Glomerular visceral epithelial cell (primary cell): ENCODE data around the gene ANO2.
A peak's percentile ranks its signal among the peaks of the same experiment; 100 is the strongest.

Experiments used
- DNase-seq: peaks from one replicate; pipeline ENCODE4 v3.0.0-alpha.2; 2016; ENCODE audit errors: extremely low spot score

Gene ANO2

DNA sequence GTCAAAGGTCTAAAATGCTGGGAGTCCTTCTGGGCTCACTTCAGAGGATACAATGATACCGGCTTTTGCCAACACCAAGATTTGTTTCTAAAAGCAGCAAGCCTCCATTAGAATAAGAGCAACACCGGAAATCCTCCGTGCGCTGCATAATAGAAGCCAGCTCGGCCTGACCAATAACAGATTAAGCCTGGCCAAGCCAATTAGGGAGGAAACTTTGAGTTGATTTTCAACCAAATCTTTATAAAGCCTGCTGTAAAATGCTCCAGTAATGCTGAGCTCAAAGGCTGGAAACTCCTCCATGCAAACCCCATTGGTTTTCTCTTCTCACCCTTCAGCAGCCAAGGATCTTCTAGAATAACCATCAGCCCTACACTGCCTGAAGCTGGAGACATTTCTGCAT is 363.0 kb downstream of the ANO2 start:
- DNase-seq, result no peak

- no peak for DNase-seq
Observed at GRCh38 chr12:5581616-5582015, 363.4 kb downstream of the ANO2 start.

DNA sequence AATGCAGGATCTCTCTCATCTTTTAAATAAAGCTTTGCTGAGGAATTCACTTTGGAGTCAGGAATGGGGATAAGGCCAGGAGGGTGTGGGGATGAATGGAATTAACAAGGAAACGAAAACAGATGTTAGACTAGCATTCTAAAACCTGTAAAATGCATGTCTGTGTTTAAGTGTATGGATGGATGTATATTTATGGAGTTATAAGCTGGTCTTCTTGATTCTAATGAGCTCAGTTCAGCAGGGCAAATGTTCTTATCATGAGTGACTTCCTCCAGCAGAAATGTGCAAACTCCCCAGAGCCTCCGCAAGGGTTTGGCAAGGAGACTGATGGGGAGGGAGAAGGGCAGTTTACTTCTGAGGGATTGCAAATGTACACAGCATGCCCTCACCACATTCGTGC is 364.0 kb downstream of the ANO2 start:
- DNase-seq, result no peak

DNA sequence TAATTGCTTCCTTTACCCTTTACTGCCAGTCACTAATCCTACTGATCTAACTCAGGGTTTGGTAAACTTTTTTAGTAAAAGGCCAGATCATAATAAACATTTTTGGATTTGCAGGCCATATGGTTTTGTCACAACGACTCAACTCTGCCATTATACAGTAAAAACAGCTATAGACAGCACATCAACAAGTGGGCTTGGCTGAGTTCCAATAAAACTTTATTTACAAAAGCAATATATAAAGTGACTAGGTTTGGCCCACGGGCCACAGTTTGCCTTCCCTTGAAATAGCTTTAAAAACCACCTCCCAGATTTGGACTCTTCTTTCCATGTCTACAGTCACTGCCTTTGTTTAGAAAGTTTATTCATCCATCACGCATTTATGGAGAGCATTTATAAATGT is 366.3 kb downstream of the ANO2 start:
- DNase-seq, result no peak

GRCh38 chr12:5577741-5578140 is 367.3 kb downstream of the ANO2 start:
- DNase-seq, result no peak

DNA sequence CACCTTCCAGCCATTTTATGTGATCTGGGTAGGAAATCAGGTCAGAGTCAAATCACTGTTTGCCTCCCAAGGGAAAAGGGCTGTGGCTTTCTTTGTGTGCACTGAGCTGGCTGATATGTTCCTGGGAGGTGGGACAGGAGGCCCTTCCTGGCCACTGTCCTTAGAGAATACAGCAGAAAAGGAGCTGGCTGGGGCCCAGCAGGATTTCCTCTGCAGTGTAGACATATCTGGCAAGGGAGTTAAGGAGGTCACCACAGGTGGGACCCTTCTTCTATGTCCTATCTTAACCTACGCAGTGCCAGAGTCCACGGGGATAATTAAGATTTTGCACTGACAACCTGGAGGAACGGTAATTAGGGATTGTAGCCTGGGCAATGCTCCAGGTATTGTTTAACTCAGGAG is 367.8 kb downstream of the ANO2 start:
- no peak for DNase-seq

DNA sequence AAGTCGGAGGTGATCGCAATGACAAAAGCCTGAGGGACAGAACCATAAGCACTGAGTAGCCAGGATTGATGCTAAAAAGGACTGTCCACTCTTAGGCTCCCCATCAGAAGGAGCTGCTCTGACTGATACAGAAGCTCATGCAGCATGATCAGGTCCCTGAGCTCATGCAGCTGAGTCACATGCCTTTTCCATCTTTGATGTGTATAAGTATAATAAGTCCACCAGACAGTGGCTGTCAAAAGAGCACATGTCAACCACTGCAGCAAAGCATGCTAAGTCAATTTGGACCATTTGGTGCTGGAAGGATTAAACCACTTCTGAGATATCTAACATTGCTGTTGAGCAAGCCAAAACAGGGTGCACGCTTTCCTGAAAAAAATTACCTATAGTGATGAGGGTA is 369.1 kb downstream of the ANO2 start:
- DNase-seq, result no peak

GRCh38 chr12:5575232-5575631 is 369.8 kb downstream of the ANO2 start:
- DNase-seq, result no peak

- no peak for DNase-seq
Observed at GRCh38 chr12:5573390-5573789, 371.7 kb downstream of the ANO2 start.

DNA sequence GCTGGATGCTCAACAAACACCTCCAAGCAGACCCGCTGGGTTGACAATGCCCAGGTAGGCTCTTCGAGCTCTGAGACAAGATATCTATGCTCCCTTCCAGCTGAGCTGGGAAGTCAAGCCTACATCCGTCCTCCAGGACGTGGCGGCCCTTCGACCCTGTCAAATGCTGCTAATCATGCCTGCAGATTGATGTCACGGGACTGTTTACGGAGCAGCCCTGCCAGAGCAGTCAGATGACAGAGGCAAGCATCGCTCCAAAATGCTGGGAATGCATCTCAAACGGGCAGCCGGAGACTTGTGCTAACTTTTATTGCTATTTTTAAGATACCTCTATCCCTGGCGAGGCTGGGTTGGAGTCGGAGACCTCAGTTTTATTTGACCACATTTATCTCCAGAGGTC is 373.9 kb downstream of the ANO2 start:
- no peak for DNase-seq

DNA sequence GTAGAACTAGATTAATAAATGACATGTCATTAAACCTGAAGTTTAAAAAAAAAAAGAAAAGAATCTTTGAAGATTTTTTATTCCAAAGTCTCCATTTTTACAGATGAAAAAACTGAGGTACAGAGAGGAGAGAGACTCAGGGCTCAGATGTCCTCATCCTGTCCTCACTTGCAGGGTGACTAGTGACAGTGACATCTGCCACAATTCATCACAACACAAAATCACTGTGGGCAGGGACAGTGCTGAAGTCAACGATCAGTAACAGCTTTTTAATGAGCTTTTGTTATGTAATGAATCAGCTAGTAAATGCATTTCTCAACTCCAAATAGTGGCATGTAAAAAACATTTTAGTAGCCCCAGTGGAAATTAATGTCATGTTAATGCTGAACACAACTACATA is 374.6 kb downstream of the ANO2 start:
- DNase-seq, result no peak

DNA sequence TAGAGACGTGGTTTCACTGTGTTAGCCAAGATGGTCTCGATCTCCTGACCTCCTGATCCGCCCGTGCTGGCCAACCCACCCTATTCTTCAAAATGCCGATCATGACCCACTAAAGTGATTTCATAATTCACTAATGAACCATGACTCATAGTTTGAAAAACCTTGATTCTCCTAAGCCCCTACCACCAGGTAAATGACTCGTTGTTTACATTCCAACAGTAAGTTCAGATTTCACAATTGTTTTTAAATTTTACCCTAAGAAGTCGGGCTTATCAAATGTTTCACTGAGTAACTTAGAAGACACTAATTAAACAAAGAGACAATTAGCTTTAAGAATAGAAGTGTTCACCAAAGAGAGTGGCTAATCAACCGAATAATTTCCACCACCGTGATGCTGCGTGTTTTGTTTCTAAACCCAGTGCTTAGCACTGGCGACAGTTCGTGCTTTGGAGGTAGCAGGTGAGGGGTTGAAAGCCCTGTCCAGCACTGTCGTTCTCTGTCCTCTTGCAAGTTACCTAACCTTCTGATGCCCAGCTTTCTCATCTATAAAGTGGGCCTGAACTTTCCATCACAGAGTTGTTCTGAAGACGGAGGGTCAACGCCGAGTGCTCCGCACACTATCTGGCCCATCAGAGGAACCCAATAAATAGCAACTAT is 376.6 kb downstream of the ANO2 start:
- DNase-seq, result no peak

- DNase-seq, result no peak
Observed at GRCh38 chr12:5567016-5567725, 377.9 kb downstream of the ANO2 start.

DNA sequence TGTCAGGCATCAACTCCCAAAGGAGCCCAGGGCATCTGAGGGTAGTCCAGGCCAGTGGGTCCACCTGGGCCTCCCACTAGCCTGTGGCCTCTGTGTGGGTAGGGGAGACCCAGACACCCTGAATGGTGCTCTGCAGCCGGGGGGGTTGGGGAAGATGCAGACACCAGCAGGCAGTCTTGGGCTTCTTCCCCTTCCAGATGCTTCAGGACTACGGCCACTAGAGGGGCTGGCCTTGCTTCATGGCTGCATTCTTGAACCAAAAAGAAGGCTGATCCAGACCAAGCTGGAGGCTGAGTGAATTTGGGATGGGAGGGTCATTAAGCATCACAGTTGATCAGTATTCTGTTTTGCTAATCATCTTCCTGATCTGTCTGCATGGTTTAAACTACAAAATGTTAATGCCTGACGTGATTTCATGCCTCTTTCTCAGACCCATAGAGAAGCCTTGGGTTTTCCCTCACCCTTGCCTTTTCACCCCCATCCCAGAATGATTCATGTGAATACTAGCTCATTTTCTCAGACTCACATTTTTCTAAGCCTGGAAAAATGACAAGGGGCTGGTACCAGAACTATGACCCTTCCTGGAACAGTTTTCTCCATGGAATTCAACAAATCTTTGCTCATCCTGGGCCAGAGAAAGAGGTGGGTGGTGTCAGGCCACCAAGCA is 379.0 kb downstream of the ANO2 start:
- DNase-seq, result peak; percentile 35

GRCh38 chr12:5562581-5562980 is 382.5 kb downstream of the ANO2 start:
- DNase-seq, result no peak

DNA sequence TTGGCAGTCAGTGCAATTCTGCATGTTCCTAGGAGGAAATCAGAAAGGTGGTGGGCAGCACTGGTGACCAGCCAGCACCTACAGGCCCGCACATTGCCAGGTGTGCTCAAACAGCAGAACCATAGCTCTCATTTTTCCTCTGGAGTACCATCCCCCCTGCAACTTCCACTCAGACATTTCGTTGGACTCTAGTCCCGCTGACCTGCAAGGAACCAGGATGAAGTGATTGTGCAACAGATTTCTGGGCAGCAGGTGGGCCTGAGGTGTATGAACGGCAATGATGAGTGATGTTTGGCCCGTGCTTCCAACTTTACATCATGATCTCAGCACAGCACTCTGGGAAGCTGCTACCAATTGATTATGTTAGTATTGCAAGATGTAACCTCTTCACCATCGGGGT is 383.2 kb downstream of the ANO2 start:
- DNase-seq, result no peak

- no peak for DNase-seq
Observed at GRCh38 chr12:5561057-5561456, 384.0 kb downstream of the ANO2 start.

GRCh38 chr12:5560265-5560664 is 384.8 kb downstream of the ANO2 start:
- no peak for DNase-seq

GRCh38 chr12:5557906-5558305 is 387.2 kb downstream of the ANO2 start:
- DNase-seq, result no peak

DNA sequence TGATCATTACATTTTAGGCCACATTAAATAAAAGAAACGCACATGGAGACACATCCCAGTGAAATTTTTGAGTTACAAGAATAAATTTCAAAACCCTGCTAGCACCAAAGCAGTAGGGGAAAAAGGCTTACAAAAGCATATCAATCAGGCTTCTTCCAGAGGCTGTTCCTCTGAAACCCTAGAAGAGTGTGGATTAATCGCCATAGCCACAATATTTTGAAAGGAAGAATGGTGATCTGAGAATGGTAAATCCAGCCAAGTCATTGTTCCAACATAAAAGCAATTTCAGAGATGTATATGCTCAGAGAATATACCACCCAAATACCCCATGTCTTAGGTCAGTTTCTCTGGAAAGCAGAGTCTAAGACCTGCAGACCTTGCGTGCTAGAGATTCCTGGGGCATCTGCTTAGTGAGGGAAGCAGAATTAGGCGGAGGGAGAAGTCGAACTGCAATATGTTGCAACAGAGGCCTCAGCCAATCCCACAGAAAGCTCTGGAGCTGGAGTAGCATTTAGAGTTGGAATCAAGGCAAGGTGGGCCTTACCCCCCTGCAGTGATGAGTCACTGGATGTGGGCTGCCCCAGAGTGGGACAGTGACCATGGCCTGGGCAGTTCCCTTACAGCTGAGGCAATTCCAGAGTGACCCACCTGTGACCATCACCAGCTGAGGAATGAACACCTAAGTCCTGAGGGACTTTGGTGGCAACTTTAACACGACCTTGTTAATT is 387.9 kb downstream of the ANO2 start:
- peak; percentile 6 for DNase-seq

DNA sequence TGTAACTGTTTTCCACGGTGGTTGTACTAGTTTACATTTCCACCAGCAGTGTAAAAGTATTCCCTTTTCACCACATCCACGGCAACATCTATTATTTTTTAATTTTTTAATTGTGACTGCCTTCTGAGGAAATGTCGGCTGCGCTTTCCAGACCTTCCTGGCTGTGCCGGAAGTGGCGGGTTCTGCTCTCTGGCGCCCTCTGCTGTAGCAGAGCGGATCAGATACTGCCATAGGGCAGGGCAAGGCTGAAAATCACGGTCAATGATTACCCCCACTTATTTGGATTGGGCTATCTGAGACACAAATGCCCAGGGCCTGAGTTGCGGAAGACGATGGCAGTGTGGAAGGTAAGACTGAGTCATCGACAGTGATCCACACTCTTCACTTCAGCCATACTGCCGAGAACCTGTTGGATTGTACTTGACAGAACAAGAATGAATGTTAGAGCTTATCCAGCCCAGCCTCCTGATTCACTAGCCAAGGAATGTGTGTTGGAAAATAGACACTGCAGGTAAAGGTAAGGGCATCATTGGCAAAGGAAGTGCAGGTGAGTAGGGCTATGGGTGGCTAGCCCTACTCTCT is 388.9 kb downstream of the ANO2 start:
- DNase-seq, result no peak

DNA sequence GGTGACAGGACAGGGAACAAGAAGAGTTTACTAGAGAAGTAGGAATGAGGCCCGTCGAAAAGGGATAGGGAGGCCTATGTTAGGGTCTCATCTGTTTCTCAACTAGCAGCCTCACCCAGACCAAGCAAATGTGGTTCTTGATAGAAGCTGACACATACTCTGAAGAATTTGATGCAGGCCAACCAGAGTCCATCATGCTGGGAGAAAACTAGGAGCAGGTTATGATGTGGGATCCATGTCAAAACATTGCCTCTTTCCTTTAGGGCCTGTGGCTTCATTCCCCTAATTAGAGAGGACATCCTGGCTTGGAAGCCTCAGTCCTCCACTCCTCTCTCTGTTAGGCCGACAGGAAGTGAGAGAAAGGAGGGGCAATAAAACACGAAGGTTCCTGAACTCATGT is 390.3 kb downstream of the ANO2 start:
- peak; percentile 56 for DNase-seq
